ENCODE data around the gene ATOH8.

DNA sequence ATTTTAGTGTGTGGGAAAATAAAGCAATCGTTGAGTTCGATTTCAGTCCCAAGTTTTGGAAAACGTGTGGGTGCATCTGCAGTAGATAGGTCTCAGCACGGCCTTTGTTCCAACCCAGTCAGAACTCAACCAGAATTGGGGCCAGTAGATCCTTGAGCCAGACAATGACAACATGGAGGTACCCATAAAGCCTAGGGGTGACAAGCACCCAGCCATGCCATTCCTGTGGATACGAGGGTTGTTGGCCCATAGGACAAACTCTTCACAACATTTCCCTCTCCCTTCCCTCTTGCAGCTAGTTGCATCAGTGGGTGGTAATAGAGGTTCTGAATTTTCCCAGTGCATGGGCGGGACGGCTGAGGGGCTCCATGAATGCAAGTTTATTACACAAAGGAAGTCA is 74.9 kb downstream of the ATOH8 start:
- TF ChIP-seq, protein P1, sequence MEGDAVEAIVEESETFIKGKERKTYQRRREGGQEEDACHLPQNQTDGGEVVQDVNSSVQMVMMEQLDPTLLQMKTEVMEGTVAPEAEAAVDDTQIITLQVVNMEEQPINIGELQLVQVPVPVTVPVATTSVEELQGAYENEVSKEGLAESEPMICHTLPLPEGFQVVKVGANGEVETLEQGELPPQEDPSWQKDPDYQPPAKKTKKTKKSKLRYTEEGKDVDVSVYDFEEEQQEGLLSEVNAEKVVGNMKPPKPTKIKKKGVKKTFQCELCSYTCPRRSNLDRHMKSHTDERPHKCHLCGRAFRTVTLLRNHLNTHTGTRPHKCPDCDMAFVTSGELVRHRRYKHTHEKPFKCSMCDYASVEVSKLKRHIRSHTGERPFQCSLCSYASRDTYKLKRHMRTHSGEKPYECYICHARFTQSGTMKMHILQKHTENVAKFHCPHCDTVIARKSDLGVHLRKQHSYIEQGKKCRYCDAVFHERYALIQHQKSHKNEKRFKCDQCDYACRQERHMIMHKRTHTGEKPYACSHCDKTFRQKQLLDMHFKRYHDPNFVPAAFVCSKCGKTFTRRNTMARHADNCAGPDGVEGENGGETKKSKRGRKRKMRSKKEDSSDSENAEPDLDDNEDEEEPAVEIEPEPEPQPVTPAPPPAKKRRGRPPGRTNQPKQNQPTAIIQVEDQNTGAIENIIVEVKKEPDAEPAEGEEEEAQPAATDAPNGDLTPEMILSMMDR (IDR thresholded peaks at IDR 0.05), result no peak
- TF ChIP-seq POLR2A (IDR thresholded peaks at IDR 0.05), result no peak
